Putamen (tissue), 1 donor: ENCODE measurements around the gene RHOBTB3.
"Not testable (repeated sequence)": the region's sequence is repeated elsewhere in the genome, so short reads cannot be mapped to it uniquely, and the experiment has no call there.

Experiments
- DNase-seq: peaks from one replicate; pipeline ENCODE4 v3.0.0-alpha.2; 2016; ENCODE audit warnings: low spot score

Gene RHOBTB3, protein sequence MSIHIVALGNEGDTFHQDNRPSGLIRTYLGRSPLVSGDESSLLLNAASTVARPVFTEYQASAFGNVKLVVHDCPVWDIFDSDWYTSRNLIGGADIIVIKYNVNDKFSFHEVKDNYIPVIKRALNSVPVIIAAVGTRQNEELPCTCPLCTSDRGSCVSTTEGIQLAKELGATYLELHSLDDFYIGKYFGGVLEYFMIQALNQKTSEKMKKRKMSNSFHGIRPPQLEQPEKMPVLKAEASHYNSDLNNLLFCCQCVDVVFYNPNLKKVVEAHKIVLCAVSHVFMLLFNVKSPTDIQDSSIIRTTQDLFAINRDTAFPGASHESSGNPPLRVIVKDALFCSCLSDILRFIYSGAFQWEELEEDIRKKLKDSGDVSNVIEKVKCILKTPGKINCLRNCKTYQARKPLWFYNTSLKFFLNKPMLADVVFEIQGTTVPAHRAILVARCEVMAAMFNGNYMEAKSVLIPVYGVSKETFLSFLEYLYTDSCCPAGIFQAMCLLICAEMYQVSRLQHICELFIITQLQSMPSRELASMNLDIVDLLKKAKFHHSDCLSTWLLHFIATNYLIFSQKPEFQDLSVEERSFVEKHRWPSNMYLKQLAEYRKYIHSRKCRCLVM

DNA sequence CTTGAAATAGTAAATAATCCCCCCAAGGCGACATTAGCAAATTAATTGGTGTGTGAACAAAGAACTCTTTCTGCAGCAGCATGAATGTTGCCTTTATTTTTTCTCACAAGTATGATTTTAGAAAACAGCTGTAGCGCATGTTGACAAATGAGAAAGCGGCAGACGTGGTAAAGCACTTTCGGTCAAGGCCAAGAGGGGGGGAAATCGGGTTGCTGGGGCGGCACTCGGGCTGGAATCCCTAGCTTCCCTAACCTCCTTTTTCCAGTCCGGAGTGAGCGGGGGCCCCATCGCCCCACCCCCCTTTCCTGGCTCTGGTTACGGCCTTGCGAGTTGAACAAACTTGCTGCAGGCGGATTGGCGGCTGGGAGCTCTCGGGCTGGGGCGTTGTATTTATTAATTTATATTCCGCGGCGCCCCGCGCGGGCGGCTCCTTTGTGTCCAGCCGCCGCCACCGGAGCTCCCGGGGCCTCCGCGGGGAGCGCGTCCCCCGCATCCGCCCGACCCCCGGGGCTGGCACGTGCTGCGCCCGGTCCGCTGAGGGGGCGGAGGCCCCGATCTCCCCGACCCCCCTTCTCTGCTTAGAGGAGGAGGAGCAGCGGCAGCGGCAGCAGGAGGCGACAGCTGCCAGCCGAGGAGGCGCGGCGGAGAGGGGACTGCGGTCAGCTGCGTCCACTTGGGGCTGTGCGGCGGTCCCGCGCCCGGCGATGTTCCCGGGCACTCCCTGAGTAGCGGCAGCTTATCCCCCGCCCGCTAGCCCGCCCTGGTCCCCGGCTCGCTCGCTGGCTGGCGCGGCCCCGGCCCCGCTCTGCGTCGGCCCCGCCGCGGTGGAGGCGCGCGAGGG is at the start of gene RHOBTB3:
RHOBTB3 (plus strand) TSS at position 607 of the 841 bp plus-strand sequence. CDS start 347 bp downstream, outside the sequence.
- peak; percentile 92 for DNase-seq

DNA sequence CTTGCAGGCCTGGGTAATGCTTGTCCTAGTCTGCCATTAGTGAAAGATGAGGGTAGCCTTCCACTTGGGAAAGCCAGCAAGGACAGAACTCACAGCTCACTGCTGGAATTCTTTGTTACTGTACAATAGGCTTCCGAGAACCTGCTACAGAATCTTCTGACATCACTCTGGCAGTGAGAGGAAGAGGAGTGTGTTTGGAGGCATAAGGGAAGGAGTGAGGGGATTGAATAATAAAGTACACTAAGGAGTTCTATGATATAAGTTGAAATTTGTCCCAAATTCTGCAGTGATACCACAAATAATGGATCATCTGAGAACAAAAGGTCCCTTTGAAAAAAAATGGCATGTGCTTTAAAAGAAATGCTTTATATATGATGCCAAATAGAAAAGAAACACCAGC is 48.2 kb upstream of the RHOBTB3 start, which contains the start of gene SPATA9:
SPATA9 (minus strand) TSS at position 101 of the 400 bp plus-strand sequence. CDS start 137 bp downstream, outside the sequence.
- no peak for DNase-seq

DNA sequence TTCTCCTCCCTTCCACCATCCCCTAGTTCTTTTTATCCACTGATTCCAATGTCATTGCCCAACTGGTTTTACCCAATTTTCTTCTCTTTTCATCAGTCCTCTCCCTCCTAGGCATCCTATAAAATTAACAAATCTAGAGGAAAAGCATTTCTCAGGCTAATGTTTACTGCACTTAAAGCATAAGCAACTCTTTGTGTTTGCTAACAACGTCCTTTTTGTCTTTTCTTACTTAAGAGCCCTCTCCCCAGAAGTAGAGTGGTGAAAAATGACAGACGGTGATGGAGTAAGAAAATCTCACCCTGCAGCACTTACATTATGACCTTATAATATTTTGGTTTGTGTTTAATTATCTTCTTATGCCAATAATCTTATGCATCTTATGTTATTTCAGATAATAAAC is 46.8 kb upstream of the RHOBTB3 start:
- no peak for DNase-seq

DNA sequence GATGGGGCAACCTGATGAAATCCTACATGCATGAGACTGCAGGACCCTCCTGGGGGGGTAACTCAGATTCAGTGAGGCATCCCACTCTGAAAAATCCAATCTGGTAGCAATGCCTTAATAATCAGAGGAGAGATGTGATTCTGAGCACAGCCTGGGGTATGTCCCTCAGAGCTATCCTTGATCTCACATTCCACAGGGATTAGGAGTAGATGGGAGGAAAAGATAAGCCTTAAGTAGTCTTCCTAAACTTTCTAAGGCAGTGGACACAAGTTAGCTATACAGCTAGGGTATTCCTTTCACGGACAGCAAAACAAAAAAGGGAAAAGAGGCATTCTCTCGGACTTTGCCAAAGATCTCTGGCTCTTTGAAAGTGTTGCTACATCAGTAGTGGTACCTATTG is 44.5 kb upstream of the RHOBTB3 start:
- DNase-seq = no peak

DNA sequence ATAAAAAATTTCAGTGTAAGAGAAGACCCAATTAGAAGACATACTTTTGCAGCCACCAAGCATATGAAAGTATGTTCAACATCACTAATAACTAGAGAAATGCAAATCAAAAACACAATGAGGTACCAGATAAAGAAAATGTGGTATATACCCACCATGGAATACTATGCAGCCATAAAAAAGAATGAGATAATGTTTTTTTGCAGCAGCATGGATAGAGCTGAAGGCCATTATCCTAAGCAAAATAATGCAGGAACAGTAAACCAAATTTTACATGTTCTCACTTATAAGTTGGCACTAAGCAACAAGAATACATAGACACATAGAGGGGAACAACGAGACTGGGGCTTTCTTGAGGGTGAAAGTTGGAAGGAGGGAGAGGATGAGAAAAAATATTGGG is 41.5 kb upstream of the RHOBTB3 start:
- DNase-seq = no peak

DNA sequence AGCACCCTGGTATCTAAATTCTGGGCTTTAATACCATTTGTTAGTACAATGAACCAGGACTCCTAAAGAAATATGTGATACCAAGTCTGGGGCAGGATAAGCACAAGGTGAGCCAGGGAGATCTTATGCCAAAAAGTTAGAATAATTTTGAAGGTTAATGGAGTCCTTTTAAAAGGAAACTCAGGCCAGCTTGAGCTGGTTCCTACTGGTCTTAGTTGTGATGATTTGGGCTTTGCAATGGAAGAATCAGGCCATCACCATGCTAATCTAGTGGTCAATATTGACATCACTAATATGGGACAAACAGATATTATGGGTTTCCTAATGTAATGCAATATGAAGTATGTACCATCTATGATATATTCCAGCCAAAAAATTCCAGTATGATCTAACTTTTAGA is 40.8 kb upstream of the RHOBTB3 start:
- no peak for DNase-seq

DNA sequence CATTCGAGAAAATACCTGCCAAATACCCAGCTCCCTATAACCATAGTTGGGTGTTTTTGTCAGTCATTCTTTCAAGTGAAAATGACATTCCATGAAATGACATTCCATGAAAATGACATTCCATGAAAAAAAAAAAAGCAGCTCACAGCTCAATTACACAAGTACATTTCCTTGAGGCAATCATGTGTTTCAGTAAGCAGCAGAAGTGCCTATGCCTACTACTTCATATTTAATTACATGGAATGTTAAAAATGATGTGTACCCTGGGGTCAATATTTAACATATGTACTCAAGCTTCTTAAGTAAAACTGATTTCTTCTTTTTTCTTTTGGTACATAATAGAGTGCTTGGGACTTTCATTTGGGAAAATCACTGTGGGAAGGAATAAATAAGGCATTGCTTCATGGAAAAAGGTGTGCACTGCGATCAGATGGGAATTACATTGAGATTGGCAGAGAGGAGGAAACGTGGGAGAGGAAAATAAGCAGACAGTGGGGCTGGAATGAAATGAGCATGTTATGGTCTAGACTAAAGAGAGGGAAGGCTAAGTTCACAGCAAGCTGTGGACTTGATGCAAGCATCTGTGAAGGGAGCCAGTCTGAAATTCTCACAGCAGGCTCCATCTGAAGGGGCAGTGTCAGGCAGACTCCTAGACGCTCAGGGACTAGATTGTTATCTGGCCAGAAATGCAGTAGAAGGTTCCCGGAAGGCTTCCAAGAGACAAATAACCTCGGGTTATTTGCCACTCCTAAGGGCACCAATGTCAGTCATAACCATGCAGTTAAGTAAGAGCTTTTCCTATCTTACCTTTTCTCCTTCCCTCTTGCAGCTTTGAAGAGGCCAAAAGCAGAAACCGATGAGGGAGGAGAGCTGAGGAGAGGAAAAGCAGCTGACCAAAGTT is 33.1 kb upstream of the RHOBTB3 start:
- no peak for DNase-seq

DNA sequence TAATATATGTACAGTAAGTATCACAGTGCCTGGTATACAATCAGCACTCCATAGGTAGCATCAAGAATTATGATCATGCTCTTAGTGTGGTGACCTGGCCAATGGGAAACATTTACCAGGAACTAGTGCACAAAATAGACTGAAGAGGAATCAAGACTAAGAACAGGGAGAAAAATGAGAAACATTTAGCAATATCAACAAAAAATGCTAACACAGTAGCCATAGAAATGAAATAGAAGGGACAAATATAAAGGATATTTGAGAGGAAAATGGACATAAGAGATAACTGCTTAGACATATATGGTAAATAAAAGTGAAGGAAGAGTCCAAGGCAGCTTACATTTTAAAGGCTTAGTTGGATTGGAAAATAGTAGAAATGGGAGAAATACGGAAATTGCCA is 31.8 kb upstream of the RHOBTB3 start:
- DNase-seq = no peak

DNA sequence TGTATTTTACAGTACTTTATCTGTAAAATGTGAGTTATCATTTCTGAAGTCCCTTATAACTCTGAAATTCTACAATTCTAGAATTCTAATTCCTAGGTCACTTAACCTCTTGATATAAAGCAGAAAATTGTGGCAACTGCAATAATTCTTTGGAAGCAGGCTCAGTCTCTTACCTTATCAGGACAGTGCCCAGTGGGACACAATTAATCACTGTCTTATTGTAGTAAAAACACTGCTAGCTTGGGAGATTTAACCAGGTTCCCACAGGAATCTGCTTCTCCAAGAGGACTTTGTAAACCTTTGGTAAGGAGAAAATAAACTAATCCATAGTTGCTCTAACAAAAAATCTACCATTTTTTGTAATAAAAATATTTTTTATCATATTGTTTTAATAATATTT is 30.1 kb upstream of the RHOBTB3 start:
- DNase-seq = no peak

DNA sequence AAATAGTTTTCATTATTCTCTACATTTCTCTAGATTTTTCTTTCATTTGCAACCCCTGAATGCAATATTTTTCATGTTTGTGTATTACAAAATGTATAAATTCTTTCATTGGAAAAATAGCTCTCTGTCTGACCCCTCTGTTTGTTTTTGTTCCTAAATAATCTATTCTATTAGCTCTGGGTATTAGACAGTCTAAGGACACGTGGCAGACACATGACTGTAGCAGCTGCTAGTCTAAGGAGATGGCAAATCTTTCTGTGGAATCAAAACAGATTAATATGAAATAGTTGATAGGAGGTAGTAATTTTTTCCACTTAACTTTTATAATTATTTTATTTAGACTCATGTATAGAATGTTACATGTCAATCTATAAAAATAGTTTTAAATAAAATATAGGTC is 27.0 kb upstream of the RHOBTB3 start:
- DNase-seq = no peak

DNA sequence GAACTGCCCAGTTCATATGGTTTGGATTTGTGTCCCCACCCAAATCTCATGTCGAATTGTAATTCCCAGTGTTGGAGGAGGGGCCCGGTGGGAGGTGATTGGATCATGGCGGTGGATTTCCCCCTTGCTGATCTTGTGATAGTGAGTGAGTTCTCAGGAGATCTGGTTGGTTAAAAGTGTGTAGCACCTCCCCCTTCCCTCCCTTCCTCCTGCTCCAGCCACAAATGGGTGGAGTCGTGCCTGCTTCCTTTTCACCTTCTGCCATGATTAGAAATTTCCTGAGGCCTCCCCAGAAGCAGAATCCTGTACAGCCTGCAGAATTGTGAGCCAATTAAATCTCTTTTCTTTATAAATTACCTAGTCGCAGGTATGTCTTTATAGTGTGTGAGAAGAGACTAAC is 24.9 kb upstream of the RHOBTB3 start:
- not testable (repeated sequence) for DNase-seq

DNA sequence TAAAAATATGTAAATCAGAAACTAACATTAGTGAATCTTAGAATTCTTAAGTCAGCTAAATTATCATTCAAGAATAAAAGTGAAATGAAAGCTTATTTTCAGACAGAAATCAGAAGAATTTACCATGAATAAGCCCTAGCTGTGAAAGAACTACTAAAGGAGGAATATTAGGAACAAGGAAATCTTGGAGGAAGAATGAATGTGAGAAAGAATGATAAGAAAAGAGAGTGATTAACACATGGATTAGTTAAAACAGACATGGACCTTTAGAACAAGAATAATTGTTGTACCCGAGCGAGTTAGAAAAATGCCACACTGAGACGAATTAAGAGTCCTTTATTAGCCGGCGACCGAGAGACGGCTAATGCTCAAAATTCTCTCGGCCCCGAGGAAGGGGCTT is 24.1 kb upstream of the RHOBTB3 start:
- no peak for DNase-seq

DNA sequence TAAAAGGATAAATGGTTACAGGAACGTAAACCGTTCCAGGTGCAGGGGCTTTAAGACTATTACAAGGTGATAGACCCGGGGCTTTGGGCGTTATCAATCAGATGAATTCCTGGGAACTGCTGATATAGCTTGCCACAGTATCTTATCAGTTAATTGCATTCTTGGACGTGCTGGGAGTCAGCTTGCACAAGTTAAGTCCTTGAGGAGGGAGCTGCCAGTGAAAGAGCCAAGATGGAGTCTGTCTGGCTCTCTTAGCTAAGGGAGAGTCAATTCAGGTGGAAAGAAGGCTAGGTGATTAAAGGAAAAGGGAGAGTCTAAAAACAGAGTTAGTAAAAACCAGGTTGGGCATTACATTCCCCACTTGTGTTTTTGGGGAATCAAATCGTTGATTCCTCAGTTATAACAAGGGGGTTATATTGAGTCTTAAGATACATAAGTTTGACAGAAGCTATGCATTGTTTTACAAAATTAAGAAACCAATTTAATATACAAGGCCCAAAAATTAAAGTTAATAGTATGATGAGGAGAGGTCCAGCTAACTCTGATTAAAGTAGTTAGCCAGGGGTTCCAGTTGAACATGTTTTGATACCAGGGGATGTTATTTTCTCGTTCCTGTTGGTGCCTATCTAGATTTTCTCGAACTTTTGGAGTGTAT is 23.5 kb upstream of the RHOBTB3 start:
- not testable (repeated sequence) for DNase-seq

DNA sequence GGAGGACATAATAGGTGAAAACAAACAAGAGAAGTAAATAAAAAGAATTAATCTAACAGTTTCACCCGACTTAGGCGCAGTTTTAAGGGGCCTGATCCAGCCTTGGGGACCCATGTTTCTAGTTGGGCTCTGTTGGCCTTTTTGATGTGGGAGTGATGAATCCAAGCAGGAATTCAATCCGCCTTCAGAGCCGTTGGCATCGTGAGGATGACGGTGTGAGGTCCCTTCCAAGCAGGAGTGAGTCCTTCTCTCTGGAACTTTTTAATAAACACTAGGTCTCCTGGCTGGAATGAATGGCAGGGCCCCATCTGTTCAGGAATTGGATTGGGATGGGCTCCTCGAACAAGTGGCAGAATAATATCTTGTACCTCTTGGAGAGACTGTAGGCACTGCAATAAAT is 22.3 kb upstream of the RHOBTB3 start:
- no peak for DNase-seq

DNA sequence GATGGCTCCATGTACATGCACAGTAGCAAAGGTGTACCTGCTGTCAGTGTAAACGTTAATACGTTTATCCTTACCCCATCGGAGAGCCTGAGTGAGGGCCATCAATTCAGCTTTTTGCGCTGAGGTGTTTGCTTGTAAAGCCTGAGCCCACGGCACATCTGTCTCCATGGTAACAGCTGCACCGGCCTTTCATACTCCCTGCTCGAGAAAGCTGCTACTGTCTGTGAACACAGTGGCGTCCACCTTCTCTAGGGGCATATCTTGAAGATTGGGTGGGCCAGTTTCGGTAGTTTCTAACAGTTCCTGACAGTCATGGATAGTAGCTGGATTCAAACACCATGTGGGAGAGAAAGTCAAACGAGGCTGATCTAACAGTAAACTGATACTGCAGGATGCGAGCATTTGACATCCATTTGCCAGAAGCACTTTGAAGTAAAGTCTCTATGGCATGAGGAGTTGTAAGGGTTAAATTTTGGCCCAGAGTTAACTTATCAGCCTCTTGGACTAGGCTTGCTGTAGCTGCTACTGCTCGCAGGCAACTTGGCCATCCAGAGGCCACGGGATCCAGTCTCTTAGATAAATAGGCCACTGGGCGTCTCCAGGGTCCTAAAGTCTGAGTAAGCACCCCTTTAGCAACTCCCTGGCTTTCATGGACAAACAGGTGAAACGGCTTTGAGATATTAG is 21.0 kb upstream of the RHOBTB3 start:
- DNase-seq = no peak

DNA sequence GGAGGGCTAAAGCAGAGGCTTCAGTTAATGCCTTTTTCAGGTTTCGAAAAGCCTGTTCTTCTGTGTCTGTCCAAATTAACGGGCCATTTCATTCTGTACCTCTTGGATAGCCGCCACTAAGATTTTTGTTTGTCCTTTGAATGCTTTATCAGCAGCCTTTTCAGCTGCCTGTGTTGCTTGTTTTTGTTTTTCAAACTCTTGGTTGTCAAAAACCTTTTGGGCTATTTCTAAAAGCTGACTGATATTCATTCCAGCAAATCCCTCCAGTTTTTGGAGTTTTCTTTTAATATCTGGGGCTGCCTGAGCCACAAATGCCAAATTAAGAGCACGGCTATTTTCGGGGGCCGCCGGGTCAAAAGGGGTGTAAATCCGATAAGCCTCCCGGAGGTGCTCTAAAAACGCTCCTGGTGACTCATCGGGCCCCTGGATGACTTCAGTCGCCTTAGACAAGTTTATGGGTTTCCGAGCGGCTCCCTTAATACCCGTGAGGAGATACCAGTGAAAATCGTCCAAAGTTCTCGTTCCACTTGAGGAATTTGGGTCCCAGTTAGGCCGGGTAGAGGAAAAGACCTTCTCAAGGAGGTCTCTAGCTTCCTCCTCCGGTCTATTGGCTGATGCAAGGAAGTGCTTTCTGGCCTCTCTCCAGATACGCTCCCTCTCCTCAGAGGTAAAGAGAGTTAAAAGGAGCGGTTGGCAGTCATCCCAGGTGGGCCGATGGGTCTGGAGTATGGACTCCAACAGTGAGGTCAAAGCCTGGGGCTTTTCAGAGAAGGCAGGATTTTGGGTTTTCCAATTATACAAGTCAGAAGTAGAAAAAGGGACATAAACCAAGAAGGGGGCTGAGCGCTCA is 20.3 kb upstream of the RHOBTB3 start:
- not testable (repeated sequence) for DNase-seq

DNA sequence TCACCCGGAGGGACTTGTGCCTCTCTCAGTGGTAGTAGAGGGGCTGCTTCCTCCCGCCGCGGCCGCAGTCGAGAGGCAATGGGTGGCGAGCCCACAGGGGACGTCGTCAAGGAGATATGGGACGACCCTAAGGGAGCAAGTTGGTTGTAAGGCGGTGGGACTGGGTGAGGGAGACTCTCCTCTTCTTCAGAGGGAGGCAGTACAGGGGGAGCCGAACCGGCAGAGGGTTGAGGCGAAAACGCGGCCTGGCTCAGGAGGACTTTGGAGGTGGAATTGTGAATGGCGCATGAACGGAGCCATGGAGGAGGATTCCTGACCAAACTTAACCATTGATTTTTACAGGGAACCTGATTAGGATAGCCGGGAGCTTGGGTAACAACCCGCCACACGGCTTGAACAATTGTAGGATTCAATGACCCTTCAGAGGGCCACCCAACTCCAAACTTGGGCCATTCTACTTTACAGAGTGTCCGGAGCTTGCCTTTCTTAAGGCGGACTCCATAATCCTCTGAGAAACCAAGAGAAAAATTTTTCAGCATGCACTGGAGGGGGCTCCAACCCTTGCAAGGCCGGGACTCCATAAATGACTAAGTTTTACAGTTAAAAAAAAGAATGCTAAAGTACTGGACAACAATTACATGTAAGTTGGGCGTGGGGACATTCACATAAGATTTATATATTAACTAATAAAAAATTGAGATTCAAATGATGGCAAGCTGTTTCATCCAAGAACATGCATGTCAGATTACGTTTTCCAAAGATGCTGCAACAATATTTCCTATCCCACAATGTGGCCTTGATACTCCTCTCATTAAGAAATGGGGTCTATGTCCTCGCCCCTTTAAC is 19.4 kb upstream of the RHOBTB3 start:
- DNase-seq = no peak

DNA sequence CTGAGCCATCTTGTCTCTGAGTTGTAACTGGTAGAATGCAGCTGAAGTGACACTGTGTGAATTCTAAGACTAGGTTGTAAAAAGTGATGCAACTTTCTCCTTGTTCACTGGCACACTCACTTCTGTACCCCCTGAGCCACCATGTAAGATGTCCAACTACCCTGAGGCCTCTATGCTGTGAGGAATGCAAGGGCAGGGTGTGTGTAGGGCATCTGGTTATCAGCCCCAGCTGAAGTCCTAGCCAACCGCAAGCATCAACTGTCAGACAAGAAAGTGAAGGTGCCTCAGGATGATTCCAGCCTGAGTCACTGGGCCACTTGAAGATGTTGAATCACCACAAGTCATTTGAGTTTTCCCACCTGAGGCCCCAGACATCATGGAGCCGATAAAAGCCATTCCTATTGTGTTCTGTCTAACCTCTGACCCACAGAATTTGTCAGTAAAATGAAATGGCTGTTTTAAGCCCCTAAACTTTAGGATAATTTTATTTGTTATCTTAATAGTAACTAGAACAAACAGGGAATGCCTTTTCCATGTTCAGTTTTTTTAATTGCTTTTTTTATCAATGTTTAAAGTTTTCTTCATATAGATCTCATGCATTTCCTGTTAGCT is 18.7 kb upstream of the RHOBTB3 start:
- no peak for DNase-seq
